Activated CD4-positive, alpha-beta memory T cell treated with anti-CD3 and anti-CD28 coated beads for 36 hours (primary cell): ENCODE results near the gene F5. TPM values are rescaled to one million over a fixed set of nuclear protein-coding genes. Genes with fewer than 3 reads are reported as not detected.

ENCODE experiments used
- CTCF ChIA-PET: fragments of 350-600 bp; sonication (Branson Sonifier 250); formaldehyde crosslinking; loops from one replicate; lab custom pipeline; 2021; ENCODE audit warnings: antibody characterized with exemption, inconsistent platforms; lab: Charles Lee
- POLR2A ChIA-PET: fragments of 350-600 bp; sonication (Branson Sonifier 250); formaldehyde crosslinking; loops from one replicate; lab custom pipeline; 2021; ENCODE audit warnings: antibody characterized with exemption; lab: Charles Lee
- DNase-seq: peaks from one replicate; pipeline ENCODE4 v3.0.0-alpha.2; 2020
- H3K27ac Mint-ChIP-seq: one replicate; pipeline ENCODE4 v1.8.0; 2021; ENCODE audit warnings: mixed read lengths
- H3K27me3 Mint-ChIP-seq: one replicate; pipeline ENCODE4 v1.8.0; 2021; ENCODE audit warnings: mixed read lengths
- H3K36me3 Mint-ChIP-seq: one replicate; pipeline ENCODE4 v1.8.0; 2021; ENCODE audit warnings: mixed read lengths
- H3K4me1 Mint-ChIP-seq: one replicate; pipeline ENCODE4 v1.8.0; 2021; ENCODE audit warnings: low read depth, mixed read lengths
- H3K4me3 Mint-ChIP-seq: one replicate; pipeline ENCODE4 v1.8.0; 2021; ENCODE audit warnings: mild to moderate bottlenecking, mixed read lengths
- H3K9me3 Mint-ChIP-seq: one replicate; pipeline ENCODE4 v1.8.0; 2021; ENCODE audit warnings: mixed read lengths
- intact Hi-C: fragments of 100-400 bp; cut with micrococcal nuclease; formaldehyde crosslinking; loops from one replicate; pipeline ENCODE4 v1.15.1; 2023
- total RNA-seq, 2 experiments: library from RNA; stranded (reverse); gene quantifications; one replicate each; pipeline ENCODE4 v1.2.3, GENCODE V29; 2021

Gene F5
- total RNA-seq, 2 experiments from 2014 or later = 50.8 to 51.1 TPM

DNA sequence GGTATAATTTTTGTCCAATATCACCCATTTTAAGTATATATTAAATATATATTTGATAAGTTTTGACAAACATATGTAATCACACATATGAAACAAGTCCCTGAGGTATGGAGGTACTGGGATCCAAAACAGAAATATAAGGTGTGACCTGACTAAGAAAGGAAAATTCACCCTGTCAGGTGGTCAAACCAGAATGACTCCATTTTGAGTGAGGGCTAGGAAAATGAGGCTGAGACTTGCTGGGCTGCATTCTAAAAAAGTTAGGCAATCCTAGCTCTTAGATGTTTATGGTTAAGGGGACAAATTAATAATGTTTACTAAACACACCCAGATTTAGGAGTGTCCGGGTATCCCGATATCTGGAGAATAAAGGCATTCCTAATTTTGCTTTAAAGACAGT, 89.0 kb downstream of the F5 start:
- CTCF ChIA-PET = interaction anchor here (0.8 kb wide), 1 partner anchor 89 kb away, joined by 3 read pairs; no protein-coding TSS in a partner anchor
- DNase-seq = no peak
- POLR2A ChIA-PET = interaction anchor here (1.1 kb wide), 1 partner anchor 8 kb away, joined by 3 read pairs; no protein-coding TSS in a partner anchor
- H3K27ac Mint-ChIP-seq = no peak overlapping the region
- H3K4me1 Mint-ChIP-seq = peaks cover 22% of the 10 kb centered on the region
- intact Hi-C loops = loop anchor here (2.0 to 10.0 kb wide), 2 partner anchors 13 to 1153 kb away; no protein-coding TSS in a partner anchor
- H3K36me3 Mint-ChIP-seq = peaks cover 16% of the 10 kb centered on the region
- peaks cover 5% of the 10 kb centered on the region for H3K27me3 Mint-ChIP-seq
- no peak overlapping the region for H3K4me3 Mint-ChIP-seq
- peaks cover 8% of the 10 kb centered on the region for H3K9me3 Mint-ChIP-seq

DNA sequence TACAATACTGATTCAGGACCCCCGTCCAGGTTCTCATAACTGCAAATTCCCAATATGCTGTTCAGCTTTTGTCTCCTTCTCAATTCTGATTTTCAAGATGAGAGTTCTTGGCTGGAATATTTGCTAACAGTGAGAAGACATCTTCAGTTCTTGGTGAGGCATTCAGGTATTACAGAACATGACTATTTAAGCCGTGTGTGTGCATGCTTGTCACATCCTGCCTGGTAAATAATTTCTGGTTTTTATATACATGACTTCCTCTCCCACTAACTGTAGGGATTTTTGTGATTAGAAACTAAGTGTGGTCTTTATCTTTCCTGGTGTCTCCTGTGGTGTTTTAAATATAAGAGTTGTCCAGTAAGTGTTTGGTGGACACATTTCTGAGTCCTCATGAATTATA, 90.4 kb downstream of the F5 start:
- ChIA-PET POLR2A (interaction anchor here (1.1 kb wide), 1 partner anchor 9 kb away, joined by 3 read pairs; no protein-coding TSS in a partner anchor), CTCF (interaction anchor here (0.6 kb wide), 2 partner anchors 9 to 216 kb away, joined by 3 read pairs; no protein-coding TSS in a partner anchor)
- H3K27ac Mint-ChIP-seq = no peak overlapping the region
- peaks cover 34% of the 10 kb centered on the region for H3K4me1 Mint-ChIP-seq
- intact Hi-C loops = loop anchor here (2.0 to 10.0 kb wide), 2 partner anchors 15 to 1151 kb away; no protein-coding TSS in a partner anchor
- H3K4me3 Mint-ChIP-seq = no peak overlapping the region
- H3K27me3 Mint-ChIP-seq = peaks cover 5% of the 10 kb centered on the region
- peaks cover 8% of the 10 kb centered on the region for H3K9me3 Mint-ChIP-seq
- DNase-seq = no peak
- H3K36me3 Mint-ChIP-seq = peaks cover 9% of the 10 kb centered on the region

DNA sequence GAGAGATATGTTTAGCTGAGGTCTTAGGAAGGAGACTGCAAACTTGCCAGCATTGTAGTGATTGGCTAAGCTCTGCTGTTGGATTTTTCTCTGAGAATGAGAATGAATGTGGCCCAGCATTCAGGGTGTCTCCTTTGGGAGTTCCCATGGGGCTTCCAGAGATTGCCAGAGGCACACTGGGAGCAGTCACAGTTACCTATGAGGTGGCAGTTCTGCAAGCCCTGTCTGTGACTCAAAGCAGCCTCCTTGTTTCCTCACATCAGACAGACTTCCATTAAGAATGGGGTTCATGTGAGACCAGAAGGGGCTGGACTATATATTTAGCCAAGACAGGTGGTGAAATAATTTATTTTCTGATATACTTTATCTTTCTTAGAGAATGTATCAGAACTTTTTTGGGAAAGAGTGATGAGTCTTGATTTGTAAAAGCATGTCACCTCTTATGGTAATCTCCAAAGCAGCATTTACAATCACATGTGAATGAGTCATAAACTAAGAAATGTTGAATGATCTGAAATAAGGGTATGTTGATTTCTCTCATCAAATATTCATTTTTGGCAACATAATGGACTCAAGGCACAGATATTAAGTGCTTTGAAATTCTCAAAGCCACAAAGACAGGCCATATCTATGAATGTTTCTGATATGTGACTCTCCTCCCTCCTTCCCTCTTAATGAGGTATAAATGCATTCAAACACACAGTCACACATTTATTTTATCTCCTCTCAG, 91.1 kb downstream of the F5 start:
- H3K4me3 Mint-ChIP-seq = no peak overlapping the region
- H3K4me1 Mint-ChIP-seq = peaks cover 35% of the 10 kb centered on the region
- H3K9me3 Mint-ChIP-seq = peaks cover 8% of the 10 kb centered on the region
- intact Hi-C loops = loop anchor here (10.0 kb wide), 1 partner anchor 1150 kb away; no protein-coding TSS in a partner anchor
- no peak overlapping the region for H3K27ac Mint-ChIP-seq
- ChIA-PET POLR2A (no interaction called here), CTCF (no interaction called here)
- peak; percentile 23 for DNase-seq
- H3K27me3 Mint-ChIP-seq = peaks cover 5% of the 10 kb centered on the region
- peaks cover 9% of the 10 kb centered on the region for H3K36me3 Mint-ChIP-seq

DNA sequence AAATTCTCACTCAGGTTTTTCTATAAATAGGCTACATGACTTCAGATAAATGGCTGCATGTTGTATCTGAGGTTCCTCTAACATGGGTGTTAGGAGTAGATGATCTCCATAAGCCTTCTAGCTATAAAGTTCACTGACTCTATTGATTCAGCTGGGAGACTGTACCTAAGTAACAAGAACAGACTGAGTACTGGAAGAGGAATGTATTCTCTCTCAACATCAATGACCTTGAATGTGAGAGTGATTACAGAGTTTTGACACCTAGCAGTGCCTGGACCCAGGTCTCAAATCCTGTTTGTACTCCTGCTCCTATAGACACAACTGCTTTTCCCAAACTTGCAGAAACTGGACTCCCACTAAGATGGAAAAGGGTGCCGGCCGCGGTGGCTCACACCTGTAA, 91.9 kb downstream of the F5 start:
- peaks cover 8% of the 10 kb centered on the region for H3K9me3 Mint-ChIP-seq
- DNase-seq = no peak
- ChIA-PET CTCF (no interaction called here), POLR2A (interaction anchor here (1.1 kb wide), 1 partner anchor 13 kb away, joined by 3 read pairs; no protein-coding TSS in a partner anchor)
- peaks cover 5% of the 10 kb centered on the region for H3K27me3 Mint-ChIP-seq
- H3K4me1 Mint-ChIP-seq = peaks cover 37% of the 10 kb centered on the region
- peaks cover 9% of the 10 kb centered on the region for H3K36me3 Mint-ChIP-seq
- intact Hi-C loops = loop anchor here (5.0 to 10.0 kb wide), 2 partner anchors 1150 to 1257 kb away; no protein-coding TSS in a partner anchor
- no peak overlapping the region for H3K4me3 Mint-ChIP-seq
- no peak overlapping the region for H3K27ac Mint-ChIP-seq

DNA sequence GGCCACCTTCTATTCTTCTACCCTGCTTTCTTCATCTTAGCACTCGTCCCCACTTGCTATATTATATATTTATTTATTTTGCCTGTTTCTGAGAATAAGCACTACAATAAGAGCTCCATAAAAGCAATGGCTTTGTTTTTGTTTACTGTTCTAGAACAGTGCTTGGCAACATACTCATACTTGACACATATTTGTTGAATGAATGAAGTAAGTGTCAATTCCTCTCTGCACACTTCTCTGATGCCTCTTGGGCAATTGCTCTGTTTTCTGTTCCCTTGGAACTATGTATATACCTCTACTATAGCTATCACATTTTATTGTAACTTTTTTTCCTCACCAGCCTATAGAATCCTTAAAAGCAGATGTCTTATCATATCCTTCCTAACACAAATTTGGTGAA, 93.0 kb downstream of the F5 start:
- Mint-ChIP-seq H3K27me3 (peaks cover 5% of the 10 kb centered on the region), H3K4me3 (no peak overlapping the region), H3K4me1 (peaks cover 46% of the 10 kb centered on the region), H3K9me3 (peaks cover 3% of the 10 kb centered on the region), H3K36me3 (peaks cover 4% of the 10 kb centered on the region), H3K27ac (no peak overlapping the region)
- intact Hi-C loops = loop anchor here (5.0 to 10.0 kb wide), 2 partner anchors 1148 to 1256 kb away; no protein-coding TSS in a partner anchor
- POLR2A ChIA-PET = no interaction called here
- DNase-seq = no peak
- CTCF ChIA-PET = no interaction called here

DNA sequence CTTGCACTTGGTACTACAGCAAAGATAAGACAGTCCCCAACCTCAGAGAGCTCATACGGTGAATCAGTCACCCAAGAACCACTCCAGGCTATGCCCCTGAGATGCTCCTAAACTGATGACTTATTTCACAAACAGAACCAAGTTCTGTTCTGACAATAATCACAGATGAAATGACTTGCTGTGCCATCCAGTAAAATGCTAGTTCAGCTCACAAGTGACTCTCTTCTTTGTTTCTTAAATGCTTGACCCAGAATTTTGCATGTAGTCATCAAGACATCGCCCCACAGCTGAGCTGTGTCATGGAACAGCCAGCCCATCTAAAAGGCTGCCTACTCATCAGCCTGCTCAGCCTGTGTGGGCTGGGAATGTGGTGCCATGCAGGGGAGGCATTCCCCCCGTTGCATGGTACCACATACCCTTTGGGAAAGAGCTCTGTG, 94.4 kb downstream of the F5 start:
- ChIA-PET CTCF (interaction anchor here (1.2 to 1.5 kb wide), 2 partner anchors 20 to 318 kb away, joined by 3 to 4 read pairs; no protein-coding TSS in a partner anchor), POLR2A (interaction anchor here (0.6 to 1.9 kb wide), 8 partner anchors 19 to 209 kb away, joined by 3 to 11 read pairs (median 4); partner anchors contain the start of genes BLZF1 and NME7)
- Mint-ChIP-seq H3K27ac (peak overlapping the region; percentile 47), H3K4me1 (peaks cover 56% of the 10 kb centered on the region), H3K36me3 (no peaks in the 10 kb centered on the region), H3K9me3 (no peaks in the 10 kb centered on the region), H3K4me3 (no peak overlapping the region), H3K27me3 (peaks cover 3% of the 10 kb centered on the region)
- intact Hi-C loops = loop anchor here (1.0 to 10.0 kb wide), 6 partner anchors 31 to 1255 kb away; partner anchors contain the start of gene NME7
- peak; percentile 82 for DNase-seq

DNA sequence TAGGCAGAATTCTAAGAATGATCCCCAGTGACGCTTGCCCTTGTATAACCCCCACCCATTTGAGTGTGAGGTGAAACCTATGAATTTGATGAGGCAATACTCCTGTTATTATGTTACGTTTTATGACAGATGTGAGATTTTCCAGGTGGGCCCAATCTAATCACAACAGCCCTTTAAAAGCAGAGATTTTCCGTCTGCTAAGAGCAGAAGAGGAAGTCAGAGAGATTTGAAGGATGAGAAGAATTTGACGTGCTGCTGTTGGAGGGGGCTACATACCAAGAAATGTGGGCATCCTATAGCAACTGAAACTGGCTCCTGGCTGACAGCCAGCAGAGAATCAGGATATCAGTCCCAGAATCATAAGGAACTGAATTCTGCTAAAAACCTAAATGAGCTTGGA, 98.1 kb downstream of the F5 start:
- peaks cover 70% of the 10 kb centered on the region for H3K4me1 Mint-ChIP-seq
- no peak overlapping the region for H3K4me3 Mint-ChIP-seq
- intact Hi-C loops = loop anchor here (2.0 to 10.0 kb wide), 6 partner anchors 59 to 587 kb away; partner anchors contain the start of genes ATP1B1, KIFAP3 and SELL
- peak overlapping the region; percentile 18 for H3K27ac Mint-ChIP-seq
- H3K9me3 Mint-ChIP-seq = no peaks in the 10 kb centered on the region
- ChIA-PET CTCF (no interaction called here), POLR2A (no interaction called here)
- peaks cover 3% of the 10 kb centered on the region for H3K36me3 Mint-ChIP-seq
- no peaks in the 10 kb centered on the region for H3K27me3 Mint-ChIP-seq
- DNase-seq = no peak

DNA sequence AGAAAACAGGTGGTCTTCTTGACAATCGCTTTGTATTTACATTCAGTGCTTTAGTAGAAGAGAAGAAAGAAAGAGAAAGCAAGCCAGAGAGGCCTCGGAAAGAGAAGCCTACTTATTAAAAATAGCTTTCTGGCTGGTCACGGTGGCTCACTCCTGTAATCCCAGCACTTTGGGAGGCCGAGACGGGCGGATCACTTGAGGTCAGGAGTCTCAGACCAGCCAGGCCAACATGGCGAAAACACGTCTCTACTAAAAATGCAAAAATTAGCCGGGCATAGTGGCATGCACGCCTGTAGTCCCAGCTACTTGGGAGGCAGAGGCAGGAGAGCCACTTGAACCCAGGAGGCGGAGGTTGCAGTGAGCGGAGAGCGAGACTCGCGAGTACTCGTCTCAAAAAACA, 98.7 kb downstream of the F5 start:
- POLR2A ChIA-PET = no interaction called here
- CTCF ChIA-PET = no interaction called here
- H3K27ac Mint-ChIP-seq = no peak overlapping the region
- peaks cover 3% of the 10 kb centered on the region for H3K36me3 Mint-ChIP-seq
- no peaks in the 10 kb centered on the region for H3K9me3 Mint-ChIP-seq
- no peaks in the 10 kb centered on the region for H3K27me3 Mint-ChIP-seq
- H3K4me1 Mint-ChIP-seq = peaks cover 65% of the 10 kb centered on the region
- H3K4me3 Mint-ChIP-seq = no peak overlapping the region
- no peak for DNase-seq
- intact Hi-C loops = loop anchor here (5.0 to 10.0 kb wide), 5 partner anchors 60 to 587 kb away; partner anchors contain the start of genes ATP1B1 and KIFAP3

DNA sequence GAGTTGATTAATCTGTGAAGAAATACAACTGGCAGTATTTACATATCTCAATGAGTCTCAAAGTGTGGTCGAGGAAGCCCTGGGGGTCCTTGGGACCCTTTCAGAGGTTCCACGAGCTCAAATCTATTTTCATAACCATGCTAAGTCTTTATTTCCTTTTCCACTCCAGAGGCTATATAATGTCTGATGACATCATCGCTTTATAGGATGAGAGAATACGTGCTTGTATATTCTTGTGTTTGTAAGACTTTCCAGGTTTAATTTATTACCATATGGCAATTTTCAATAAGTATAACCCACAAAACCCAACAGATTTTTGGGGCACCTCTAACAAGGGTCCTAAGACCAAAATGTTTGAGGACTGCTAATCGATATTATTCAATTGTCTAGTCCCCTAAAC, 99.1 kb downstream of the F5 start:
- ChIA-PET CTCF (interaction anchor here (0.7 kb wide), 1 partner anchor 9 kb away, joined by 3 read pairs; no protein-coding TSS in a partner anchor), POLR2A (no interaction called here)
- no peaks in the 10 kb centered on the region for H3K27me3 Mint-ChIP-seq
- no peaks in the 10 kb centered on the region for H3K9me3 Mint-ChIP-seq
- peaks cover 3% of the 10 kb centered on the region for H3K36me3 Mint-ChIP-seq
- no peak for DNase-seq
- H3K4me3 Mint-ChIP-seq = peak overlapping the region; percentile 79
- H3K27ac Mint-ChIP-seq = no peak overlapping the region
- peaks cover 61% of the 10 kb centered on the region for H3K4me1 Mint-ChIP-seq
- intact Hi-C loops = loop anchor here (5.0 to 10.0 kb wide), 5 partner anchors 60 to 588 kb away; partner anchors contain the start of genes ATP1B1 and KIFAP3

DNA sequence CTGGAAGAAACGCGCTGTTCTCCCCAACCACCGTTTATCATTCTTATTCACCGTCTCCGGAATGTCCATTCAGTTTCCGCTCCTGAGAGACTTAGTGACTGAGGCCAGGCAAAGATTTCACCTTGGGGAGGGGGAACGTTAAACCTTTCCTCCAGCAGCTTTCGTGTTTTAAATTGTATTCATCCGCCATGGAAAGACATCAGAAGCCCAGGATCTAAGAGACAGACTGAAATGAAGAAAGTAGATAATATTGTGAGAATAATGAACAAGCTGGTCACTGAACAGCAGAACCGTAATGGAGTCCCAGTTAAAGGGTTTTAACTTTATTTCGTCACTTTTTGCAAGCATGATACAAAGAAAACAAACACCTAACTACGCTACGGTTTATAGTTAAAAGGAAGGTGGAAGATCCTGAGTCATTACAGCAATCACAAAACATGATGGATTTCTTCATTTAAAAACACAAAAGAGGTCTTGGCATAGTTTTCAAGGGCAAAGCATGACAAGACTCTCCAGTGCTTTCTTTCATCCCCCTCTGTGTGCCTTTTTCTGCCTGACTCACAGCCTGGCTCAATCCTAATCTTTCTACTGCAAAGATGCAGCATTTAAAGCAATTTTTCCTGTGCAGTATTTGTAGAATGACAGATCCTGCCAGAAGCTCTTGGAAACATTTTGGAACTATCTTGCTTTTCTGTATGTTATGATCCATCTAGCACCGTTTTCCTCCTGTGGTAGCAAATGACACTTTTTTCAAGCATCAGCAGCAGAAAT, 99.8 kb downstream of the F5 start:
- H3K9me3 Mint-ChIP-seq = no peaks in the 10 kb centered on the region

More for the DNA sequence above, 99.8 kb downstream of the F5 start:
- Mint-ChIP-seq H3K27me3 (no peaks in the 10 kb centered on the region), H3K4me3 (peak overlapping the region; percentile 79), H3K4me1 (peaks cover 54% of the 10 kb centered on the region), H3K27ac (peak overlapping the region; percentile 83), H3K36me3 (peaks cover 3% of the 10 kb centered on the region)
- POLR2A ChIA-PET = interaction anchor here (0.9 to 1.3 kb wide), 3 partner anchors 22 to 119 kb away, joined by 4 to 5 read pairs (median 4); partner anchors contain the start of genes BLZF1 and NME7
- CTCF ChIA-PET = interaction anchor here (0.7 to 1.3 kb wide), 3 partner anchors 10 to 115 kb away, joined by 3 read pairs; no protein-coding TSS in a partner anchor
- intact Hi-C loops = loop anchor here (1.0 to 10.0 kb wide), 7 partner anchors 61 to 588 kb away; partner anchors contain the start of genes ATP1B1, KIFAP3, METTL18 and SCYL3
- DNase-seq = no peak
